NB4 (cell line): ENCODE measurements around the gene ABHD10.

Experiments used
- CTCF ChIP-seq: IDR thresholded peaks from one replicate; pipeline ENCODE4 v1.5.1; 2012; ENCODE audit warnings: low read depth, low read length
- MAX ChIP-seq: IDR thresholded peaks from 2 replicates; pipeline ENCODE4 v1.6.1; 2011; ENCODE audit warnings: low read depth, low read length
- POLR2A ChIP-seq: IDR thresholded peaks from 2 replicates; pipeline ENCODE4 v1.6.1; 2011; ENCODE audit warnings: mild to moderate bottlenecking; ENCODE audit not compliant: insufficient read length; ENCODE audit errors: extremely low read depth

DNA sequence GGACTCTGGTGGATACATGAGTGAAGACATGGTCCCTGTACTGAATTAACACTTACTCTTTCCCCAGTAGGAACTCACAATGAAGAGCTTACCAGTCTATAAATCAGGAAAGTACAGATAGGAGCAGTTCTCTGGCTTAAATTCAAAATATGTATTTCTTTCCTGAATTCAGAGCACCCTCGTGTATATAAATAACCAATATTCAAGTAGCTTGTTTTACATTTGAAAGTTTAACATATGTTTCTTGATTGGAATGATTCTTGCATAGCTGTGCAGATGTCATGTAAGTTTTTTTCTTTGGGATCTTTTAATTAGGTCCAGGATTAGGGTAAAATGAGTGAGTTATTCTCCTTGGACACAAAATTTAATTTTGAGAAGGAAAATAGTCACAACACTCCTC lies 40.9 kb downstream of the ABHD10 start:
- TF ChIP-seq CTCF = no peak
- no peak for TF ChIP-seq POLR2A
- no peak for TF ChIP-seq MAX
